Heart right ventricle (tissue), 16 donors: Measurements from ENCODE around the gene MCRS1. TPM values are rescaled to one million over a fixed set of nuclear protein-coding genes. Genes with fewer than 3 reads are reported as not detected.
A peak's percentile ranks its signal among the peaks of the same experiment; 100 is the strongest.
"Not testable (repeated sequence)": the region's sequence is repeated elsewhere in the genome, so short reads cannot be mapped to it uniquely, and the experiment has no call there.

Experiments
- ATAC-seq, 8 donors: fragments of 200-7000 bp; cut with Tn5 transposase; one replicate each; pipeline ENCODE4 v1.9.1; 2020; ENCODE audit warnings: mild to moderate bottlenecking in 8 of 8, moderate library complexity in 8 of 8, moderate number of reproducible peaks in 1 of 8
- DNase-seq, 2 donors: peaks; one replicate each; pipeline ENCODE4 v3.0.0-alpha.2; 2020
- H3K27ac ChIP-seq, 10 donors: fragments of 200-600 bp; sonication (generic) in 2 of 10; one replicate each; pipeline versions ENCODE4 v1.5.0 to v1.8.0; 2020 to 2022; ENCODE audit warnings: mild to moderate bottlenecking in 3 of 10
- H3K27me3 ChIP-seq, 7 donors: fragments of 200-600 bp; one replicate each; pipeline ENCODE4 v1.8.0; 2021 to 2022; ENCODE audit warnings: mild to moderate bottlenecking in 2 of 7
- H3K36me3 ChIP-seq, 9 donors: fragments of 200-600 bp; sonication (generic) in 1 of 9; one replicate each; pipeline versions ENCODE4 v1.5.0 to v1.8.0; 2020 to 2022; ENCODE audit warnings: mild to moderate bottlenecking in 2 of 9
- H3K4me1 ChIP-seq, 9 donors: fragments of 200-600 bp; sonication (generic) in 1 of 9; one replicate each; pipeline versions ENCODE4 v1.5.0 to v1.8.0; 2020 to 2022; ENCODE audit warnings: mild to moderate bottlenecking in 4 of 9
- H3K4me3 ChIP-seq, 10 donors: fragments of 200-600 bp; sonication (generic) in 2 of 10; one replicate each; pipeline versions ENCODE4 v1.5.0 to v1.8.0; 2020 to 2022; ENCODE audit warnings: mild to moderate bottlenecking in 7 of 10, moderate library complexity in 2 of 10
- H3K9me3 ChIP-seq, 11 donors: fragments of 200-600 bp in 10 of 11; sonication (generic) in 2 of 11; one replicate each; pipeline versions ENCODE4 v1.5.0 to v1.8.0; 2013 to 2022; ENCODE audit warnings: mild to moderate bottlenecking in 2 of 11, control low read depth in 1 of 11, moderate library complexity in 1 of 11
- WGBS, 2 donors: extraction: QIAGEN DNeasy Blood & Tissue Kit; methylation state at CpG; one replicate each; pipeline ENCODE4 v1.1.7; 2013; ENCODE audit warnings: inconsistent platforms in 1 of 2; 5-methylcytosine and 5-hydroxymethylcytosine counted together
- intact Hi-C, 10 donors: fragments of 100-400 bp; cut with DNase I; formaldehyde crosslinking; loops; one replicate each; pipeline versions ENCODE4 v1.11.1 to v1.14.2; 2022
- polyA plus RNA-seq, 2 donors: library from polyadenylated mRNA; stranded (reverse); fragments of 200-250 nt; gene quantifications; one replicate each; pipeline ENCODE4 v1.2.3, GENCODE V29; 2013
- total RNA-seq, 10 donors: library from RNA; stranded (reverse); fragmentation: NEBNext Ultra II Directional in 3 of 10; extraction: Animal tissue kit (Norgen Biotek cat#: 25700) in 3 of 10; gene quantifications; one replicate each; pipeline versions ENCODE4 v1.2.1 to v1.2.4, GENCODE V29; 2021 to 2023
- TF ChIP-seq, protein P1 (sequence below), 9 donors: fragments of 200-600 bp; sonication (generic) in 2 of 9; IDR thresholded peaks; one replicate each; pipeline versions ENCODE4 v1.5.0 to v1.8.0; 2021 to 2022; ENCODE audit warnings: antibody characterized with exemption in 9 of 9, mild to moderate bottlenecking in 5 of 9, moderate library complexity in 1 of 9
- donor health status: Arrhythmogenic right ventricular cardiomyopathy.
- donor health status: ischemic (EF 13 %, LVEDD 7.1; RV severe dilation, severe dysfunction).
- donor health status: healthy with polysubstance abuse.
- donor health status: DM: no; HTN: yes; CAD: no.
- donor health status: DM: no; HTN: no; CAD: no.
- donor health status: ischemic (EF 25% LVEDD 6.9; RV normal size, moderate dysfunction).
- donor health status: ischemic (EF 25% LVEDD 5.7; RV mildly dilated, moderate dysfunction).
- donor health status: healthy.
- donor health status: DM: yes; HTN: yes; CAD: no.
- donor health status: Ischemic cardiomyopathy.
- donor health status: ischemic (EF 35%, LVEDD 5.7; RV mildly dilated, moderate dysfunction).
- donor health status: nonischemic (EF 11% LVEDD 7.7; RV severe dilation, severe dysfunction).
- donor health status: DM: yes; HTN: yes; CAD: no.
- donor health status: PGD.
- donor health status: ischemic (EF 29% LVEDD 5.4; RV normal size, mild dysfunction).
- donor health status: nonischemic (EF 23%, LVEDD 6.1; RV moderate dilation, normal function).

The MCRS1 gene
- total and polyA plus RNA-seq, 12 donors = 72.6 to 118 (median 82.2) TPM

DNA sequence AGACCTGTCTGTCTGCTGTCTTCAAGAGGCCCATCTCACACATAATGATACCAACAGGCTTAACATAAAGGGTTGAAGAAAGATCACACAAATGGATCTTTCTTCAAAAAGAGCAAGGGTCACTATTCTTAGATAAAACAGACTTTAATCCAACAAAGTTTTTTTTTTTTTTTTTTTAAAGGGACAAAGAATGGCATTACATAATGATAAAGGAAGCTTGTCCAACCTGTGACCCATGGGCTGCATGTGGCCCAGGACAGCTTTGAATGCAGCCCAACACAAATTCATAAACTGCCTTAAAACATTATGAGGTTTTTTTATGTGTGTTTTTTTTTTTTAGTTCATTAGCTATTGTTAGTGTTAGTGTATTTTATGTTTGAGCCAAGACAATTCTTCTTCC lies 44.3 kb upstream of the MCRS1 start:
- Histone ChIP-seq H3K9me3 (peaks cover 0 to 15% (median 3%) of the 10 kb centered on the region in 11 donors), H3K4me1 (no peaks in the 10 kb centered on the region), H3K36me3 (no peaks in the 10 kb centered on the region), H3K4me3 (no peak overlapping the region), H3K27me3 (peaks cover 0 to 4% (median 0%) of the 10 kb centered on the region in 7 donors), H3K27ac (no peak overlapping the region)
- ATAC-seq = no peak
- DNase-seq = no peak
- intact Hi-C loops = no loop called here
- TF ChIP-seq, protein P1, sequence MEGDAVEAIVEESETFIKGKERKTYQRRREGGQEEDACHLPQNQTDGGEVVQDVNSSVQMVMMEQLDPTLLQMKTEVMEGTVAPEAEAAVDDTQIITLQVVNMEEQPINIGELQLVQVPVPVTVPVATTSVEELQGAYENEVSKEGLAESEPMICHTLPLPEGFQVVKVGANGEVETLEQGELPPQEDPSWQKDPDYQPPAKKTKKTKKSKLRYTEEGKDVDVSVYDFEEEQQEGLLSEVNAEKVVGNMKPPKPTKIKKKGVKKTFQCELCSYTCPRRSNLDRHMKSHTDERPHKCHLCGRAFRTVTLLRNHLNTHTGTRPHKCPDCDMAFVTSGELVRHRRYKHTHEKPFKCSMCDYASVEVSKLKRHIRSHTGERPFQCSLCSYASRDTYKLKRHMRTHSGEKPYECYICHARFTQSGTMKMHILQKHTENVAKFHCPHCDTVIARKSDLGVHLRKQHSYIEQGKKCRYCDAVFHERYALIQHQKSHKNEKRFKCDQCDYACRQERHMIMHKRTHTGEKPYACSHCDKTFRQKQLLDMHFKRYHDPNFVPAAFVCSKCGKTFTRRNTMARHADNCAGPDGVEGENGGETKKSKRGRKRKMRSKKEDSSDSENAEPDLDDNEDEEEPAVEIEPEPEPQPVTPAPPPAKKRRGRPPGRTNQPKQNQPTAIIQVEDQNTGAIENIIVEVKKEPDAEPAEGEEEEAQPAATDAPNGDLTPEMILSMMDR (IDR thresholded peaks at IDR 0.05) = no peak

DNA sequence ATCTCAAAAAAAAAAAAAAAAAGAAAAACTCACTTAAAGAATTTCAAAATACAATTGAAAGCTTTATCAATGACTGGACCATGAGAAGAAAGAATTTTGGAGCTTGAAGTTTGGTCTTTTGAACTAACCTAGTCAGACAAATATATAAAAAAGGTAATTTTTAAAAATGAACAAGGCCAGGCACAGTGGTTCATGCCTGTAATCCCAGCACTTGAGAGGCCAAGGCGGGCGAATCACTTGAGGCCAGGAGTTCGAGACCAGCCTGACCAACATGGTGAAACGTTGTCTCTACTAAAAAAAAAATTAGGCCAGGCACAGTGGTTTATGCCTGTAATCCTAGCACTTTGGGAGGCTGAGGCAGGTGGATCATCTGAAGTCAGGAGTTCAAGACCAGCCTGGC lies 42.8 kb upstream of the MCRS1 start:
- H3K27me3 ChIP-seq, H3K4me3 ChIP-seq, intact Hi-C loops, ATAC-seq, H3K27ac ChIP-seq, H3K4me1 ChIP-seq, DNase-seq, H3K36me3 ChIP-seq: not testable (repeated sequence)
- 91 to 97% methylated on average over 4 of the region's 4 CpGs for WGBS, 2 donors
- peaks cover 0 to 13% (median 3%) of the 10 kb centered on the region in 11 donors for H3K9me3 ChIP-seq

DNA sequence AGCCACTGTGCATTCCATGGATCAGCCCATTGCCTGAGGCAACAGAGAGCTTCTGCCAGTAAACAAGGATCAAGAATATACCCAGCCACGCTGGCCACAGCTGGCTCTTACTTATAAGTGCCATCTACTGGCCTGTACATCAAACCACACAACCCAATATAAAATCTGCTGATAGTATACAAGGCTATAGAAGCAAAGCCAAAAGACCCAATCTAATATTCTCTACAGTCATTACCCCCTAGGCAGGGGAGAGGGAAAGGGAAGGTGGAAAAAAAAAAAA lies 41.9 kb upstream of the MCRS1 start:
- DNase-seq (no peak), ATAC-seq (no peak)
- Histone ChIP-seq H3K27ac (no peak overlapping the region), H3K4me3 (no peak overlapping the region), H3K9me3 (peaks cover 0 to 13% (median 3%) of the 10 kb centered on the region in 11 donors), H3K27me3 (no peaks in the 10 kb centered on the region), H3K36me3 (no peaks in the 10 kb centered on the region), H3K4me1 (peaks cover 0 to 10% (median 0%) of the 10 kb centered on the region in 9 donors)
- 63 to 70% methylated on average over 1 of the region's 1 CpG for WGBS, 2 donors
- TF ChIP-seq, protein P1 (IDR thresholded peaks at IDR 0.05) = no peak
- intact Hi-C loops = no loop called here

DNA sequence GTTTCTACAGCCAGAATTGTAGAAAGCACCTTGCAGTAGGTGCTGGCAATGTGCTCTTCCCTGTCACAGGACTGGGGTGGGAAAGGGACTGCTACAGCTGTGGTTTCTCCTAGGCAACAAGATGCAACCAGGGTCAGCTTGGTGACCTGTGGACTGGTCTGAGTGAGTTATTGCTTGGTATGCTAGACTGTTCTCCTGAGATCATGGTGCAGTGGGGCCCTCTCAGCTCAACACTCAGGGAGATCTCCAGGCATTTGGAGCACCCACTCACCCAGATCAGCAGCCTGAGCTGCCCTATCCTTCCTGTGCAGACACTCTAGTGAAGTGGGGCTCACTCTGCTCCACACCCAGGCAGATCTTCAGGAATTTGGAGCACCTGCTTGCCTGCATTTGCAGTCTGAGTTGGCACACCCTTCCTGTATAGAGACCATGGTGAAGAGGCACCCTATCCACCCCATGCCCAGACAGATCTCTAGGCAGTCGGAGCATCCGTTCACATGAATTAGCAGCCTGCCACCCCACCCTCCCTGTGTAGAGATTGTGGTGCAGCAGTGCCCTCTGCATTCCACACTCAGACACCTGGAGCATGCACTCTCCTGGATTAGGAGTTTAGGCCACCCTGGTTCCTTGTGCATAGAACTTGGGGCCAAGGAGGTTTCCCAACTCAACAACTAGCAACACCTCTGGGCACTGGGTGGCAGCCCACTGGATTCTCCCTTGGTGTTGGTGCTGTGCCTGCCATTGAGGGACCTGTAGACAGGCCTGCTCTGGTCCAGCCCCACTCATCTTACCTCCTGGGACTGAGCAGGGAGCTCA lies 41.3 kb upstream of the MCRS1 start:
- DNase-seq (no peak), ATAC-seq (peak in 2 of 8 donors; percentile 15 to 34)
- H3K27ac ChIP-seq = no peak overlapping the region
- no peaks in the 10 kb centered on the region for H3K27me3 ChIP-seq
- intact Hi-C loops = no loop called here
- peaks cover 0 to 13% (median 3%) of the 10 kb centered on the region in 11 donors for H3K9me3 ChIP-seq
- 94 to 95% methylated on average over 2 of the region's 2 CpGs for WGBS, 2 donors
- H3K4me1 ChIP-seq = peaks cover 0 to 11% (median 0%) of the 10 kb centered on the region in 9 donors
- H3K36me3 ChIP-seq = no peaks in the 10 kb centered on the region
- H3K4me3 ChIP-seq = no peak overlapping the region
- TF ChIP-seq, protein P1 (IDR thresholded peaks at IDR 0.05) = no peak

DNA sequence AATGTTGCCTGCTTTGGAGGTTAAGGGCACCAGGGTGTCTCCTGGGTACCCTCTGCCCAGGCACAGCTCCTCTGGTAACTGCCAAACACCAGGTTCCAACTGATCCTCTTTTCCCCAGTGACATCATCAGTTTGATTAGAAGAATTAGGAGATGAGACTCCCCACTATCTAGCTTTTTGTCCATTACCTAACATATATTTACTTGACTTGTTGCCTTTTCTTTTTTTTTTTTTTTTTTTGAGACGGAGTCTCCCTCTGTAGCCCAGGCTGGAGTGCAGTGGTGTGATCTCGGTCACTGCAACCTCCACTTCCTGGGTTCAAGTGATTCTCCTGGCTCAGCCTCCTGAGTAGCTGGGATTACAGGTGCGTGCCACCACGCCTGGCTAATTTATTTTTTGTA lies 37.6 kb upstream of the MCRS1 start, which contains the start of gene FAM186B:
FAM186B (minus strand) TSS at position 101 of the 400 bp plus-strand sequence. CDS start 162 bp downstream, outside the sequence.
- 96 to 99% methylated on average over 4 of the region's 4 CpGs for WGBS, 2 donors
- ATAC-seq, intact Hi-C loops: not testable (repeated sequence)

More for the DNA sequence above, 37.6 kb upstream of the MCRS1 start, which contains the start of gene FAM186B:
- H3K4me3 ChIP-seq, H3K27me3 ChIP-seq, H3K36me3 ChIP-seq, H3K27ac ChIP-seq, H3K9me3 ChIP-seq, DNase-seq: not testable (repeated sequence)
- peaks cover 0 to 11% (median 0%) of the 10 kb centered on the region in 9 donors for H3K4me1 ChIP-seq
